Measurements from ENCODE around the gene PRKCH. TPM values are rescaled to one million over a fixed set of nuclear protein-coding genes. Genes with fewer than 3 reads are reported as not detected.

The PRKCH gene
- total and polyA plus RNA-seq, 2 experiments from 2014 or later: 7.1 to 11.2 TPM

- Histone ChIP-seq H3K4me3 (no peak overlapping the region), H3K27me3 (no peaks in the 10 kb centered on the region), H3K4me1 (ENCODE audit: insufficient read depth) (no peaks in the 10 kb centered on the region), H3K4me2 (no peak overlapping the region), H3K9me2 (replicated peaks; ENCODE audit: insufficient read depth) (no peaks in the 10 kb centered on the region), H2AFZ (no peak overlapping the region), H4K20me1 (ENCODE audit: insufficient read depth, poor library complexity, severe bottlenecking) (no peaks in the 10 kb centered on the region), H3K27ac (no peak overlapping the region), H3K9me3 (ENCODE audit: low read depth) (no peaks in the 10 kb centered on the region), H3K36me3 (replicated peaks; ENCODE audit: insufficient read depth, low read depth) (no peaks in the 10 kb centered on the region), H3K79me2 (no peaks in the 10 kb centered on the region)
- 85% methylated on average over 3 of the region's 3 CpGs for WGBS (ENCODE audit: low lambda C conversion rate, missing lambda C conversion rate)
- TF ChIP-seq EZH2 (IDR thresholded peaks at IDR 0.05; ENCODE audit: borderline replicate concordance) (no peak), CTCF (IDR thresholded peaks at IDR 0.05; ENCODE audit: poor library complexity) (no peak), EZH2phosphoT487 (IDR thresholded peaks at IDR 0.05; ENCODE audit: low read depth, severe bottlenecking, unreplicated experiment) (no peak)
- no peak for DNase-seq (ENCODE audit: low spot score)
Observed at GRCh38 chr14:61593330-61593729, 272.0 kb downstream of the PRKCH start.

GRCh38 chr14:61596990-61597389 is 275.6 kb downstream of the PRKCH start:
- no peaks in the 10 kb centered on the region for H3K79me2 ChIP-seq
- no peaks in the 10 kb centered on the region for H4K20me1 ChIP-seq (ENCODE audit: insufficient read depth, poor library complexity, severe bottlenecking)
- WGBS (ENCODE audit: low lambda C conversion rate, missing lambda C conversion rate): 71% methylated on average over 5 of the region's 5 CpGs
- peaks cover 15% of the 10 kb centered on the region for H3K4me1 ChIP-seq (ENCODE audit: insufficient read depth)
- TF ChIP-seq EZH2phosphoT487 (IDR thresholded peaks at IDR 0.05; ENCODE audit: low read depth, severe bottlenecking, unreplicated experiment) (no peak), EZH2 (IDR thresholded peaks at IDR 0.05; ENCODE audit: borderline replicate concordance) (no peak), CTCF (IDR thresholded peaks at IDR 0.05; ENCODE audit: poor library complexity) (no peak)
- no peaks in the 10 kb centered on the region for H3K9me3 ChIP-seq (ENCODE audit: low read depth)
- H3K36me3 ChIP-seq (replicated peaks; ENCODE audit: insufficient read depth, low read depth): no peaks in the 10 kb centered on the region
- no peak overlapping the region for H3K4me3 ChIP-seq
- H3K27ac ChIP-seq: no peak overlapping the region
- H3K27me3 ChIP-seq: no peaks in the 10 kb centered on the region
- H2AFZ ChIP-seq: no peak overlapping the region
- no peak for DNase-seq (ENCODE audit: low spot score)
- H3K9me2 ChIP-seq (replicated peaks; ENCODE audit: insufficient read depth): no peaks in the 10 kb centered on the region
- H3K4me2 ChIP-seq: no peak overlapping the region

- Histone ChIP-seq H2AFZ (no peak overlapping the region), H3K9me2 (replicated peaks; ENCODE audit: insufficient read depth) (no peaks in the 10 kb centered on the region), H3K79me2 (no peaks in the 10 kb centered on the region), H4K20me1 (ENCODE audit: insufficient read depth, poor library complexity, severe bottlenecking) (no peaks in the 10 kb centered on the region), H3K36me3 (replicated peaks; ENCODE audit: insufficient read depth, low read depth) (no peaks in the 10 kb centered on the region), H3K4me3 (no peak overlapping the region), H3K4me1 (ENCODE audit: insufficient read depth) (peaks cover 25% of the 10 kb centered on the region), H3K4me2 (peak overlapping the region; percentile 44), H3K27me3 (no peaks in the 10 kb centered on the region), H3K27ac (peak overlapping the region; percentile 66), H3K9me3 (ENCODE audit: low read depth) (no peaks in the 10 kb centered on the region)
- no peak for DNase-seq (ENCODE audit: low spot score)
- WGBS (ENCODE audit: low lambda C conversion rate, missing lambda C conversion rate): 11% methylated on average over 1 of the region's 1 CpG
- no peak for TF ChIP-seq EZH2phosphoT487 (IDR thresholded peaks at IDR 0.05; ENCODE audit: low read depth, severe bottlenecking, unreplicated experiment)
- TF ChIP-seq CTCF (IDR thresholded peaks at IDR 0.05; ENCODE audit: poor library complexity): no peak
- TF ChIP-seq EZH2 (IDR thresholded peaks at IDR 0.05; ENCODE audit: borderline replicate concordance): no peak
Observed at GRCh38 chr14:61598980-61599379, 277.6 kb downstream of the PRKCH start.

GRCh38 chr14:61599942-61600341 is 278.6 kb downstream of the PRKCH start:
- WGBS (ENCODE audit: low lambda C conversion rate, missing lambda C conversion rate): 100% methylated on average over 1 of the region's 1 CpG
- no peak overlapping the region for H3K27ac ChIP-seq

More at GRCh38 chr14:61599942-61600341, 278.6 kb downstream of the PRKCH start:
- Histone ChIP-seq H3K79me2 (no peaks in the 10 kb centered on the region), H3K4me1 (ENCODE audit: insufficient read depth) (peaks cover 25% of the 10 kb centered on the region), H3K9me2 (replicated peaks; ENCODE audit: insufficient read depth) (no peaks in the 10 kb centered on the region), H3K27me3 (no peaks in the 10 kb centered on the region), H4K20me1 (ENCODE audit: insufficient read depth, poor library complexity, severe bottlenecking) (no peaks in the 10 kb centered on the region), H3K4me3 (no peak overlapping the region), H3K9me3 (ENCODE audit: low read depth) (no peaks in the 10 kb centered on the region), H2AFZ (no peak overlapping the region), H3K4me2 (no peak overlapping the region), H3K36me3 (replicated peaks; ENCODE audit: insufficient read depth, low read depth) (no peaks in the 10 kb centered on the region)
- no peak for DNase-seq (ENCODE audit: low spot score)
- TF ChIP-seq EZH2phosphoT487 (IDR thresholded peaks at IDR 0.05; ENCODE audit: low read depth, severe bottlenecking, unreplicated experiment): no peak
- TF ChIP-seq CTCF (IDR thresholded peaks at IDR 0.05; ENCODE audit: poor library complexity): no peak
- TF ChIP-seq EZH2 (IDR thresholded peaks at IDR 0.05; ENCODE audit: borderline replicate concordance): no peak

Measured in hepatocyte (in vitro differentiated cells).